A549 (cell line): ENCODE results near the gene BCL3. TPM values are rescaled to one million over a fixed set of nuclear protein-coding genes. Genes with fewer than 3 reads are reported as not detected.

Experiments
- ATAC-seq, 2 experiments: fragments of 200-7000 bp in 1 of 2; fragments of >200 bp in 1 of 2; cut with Nextera tagmentation in 1 of 2; cut with Tn5 transposase in 1 of 2; 3 replicates each; pipeline versions ENCODE4 v1.8.0 to v1.9.1; 2018 to 2020; ENCODE audit warnings: mild to moderate bottlenecking in 1 of 2, moderate library complexity in 1 of 2
- CTCF ChIA-PET: fragments of 300-600 bp; sonication (Branson Sonifier 250); formaldehyde crosslinking; extraction: SDS; loops from one replicate; lab custom pipeline; 2021; ENCODE audit warnings: antibody characterized with exemption, inconsistent platforms; lab: Yijun Ruan, JAX
- POLR2A ChIA-PET: fragments of 350-600 bp; formaldehyde crosslinking; extraction: SDS; loops from one replicate; lab custom pipeline; 2021; ENCODE audit warnings: antibody characterized with exemption, inconsistent platforms; lab: Yijun Ruan, JAX
- DNase-seq, 2 experiments: peaks; one replicate each; pipeline versions ENCODE4 v3.0.0 to v3.0.0-alpha.2; 2011 to 2016; ENCODE audit warnings: low read depth in 1 of 2, low spot score in 1 of 2
- FAIRE-seq: peaks from 2 replicates; lab custom pipeline; 2011; peaks lifted over from hg19 to GRCh38; lab: Jason Lieb, UNC
- H3K27ac ChIP-seq, 2 experiments: fragments of >200 bp; sonication (Bioruptor Twin); formaldehyde crosslinking; 3 replicates each; pipeline ENCODE4 v1.5.1; 2016 to 2017
- H3K4me1 ChIP-seq: fragments of >200 bp; sonication (Bioruptor Twin); formaldehyde crosslinking; 3 replicates; pipeline ENCODE4 v1.6.1; 2016
- H3K4me2 ChIP-seq: fragments of >200 bp; sonication (Bioruptor Twin); formaldehyde crosslinking; 3 replicates; pipeline ENCODE4 v1.6.1; 2016
- H3K4me3 ChIP-seq: fragments of >200 bp; sonication (Bioruptor Twin); formaldehyde crosslinking; 3 replicates; pipeline ENCODE4 v1.5.1; 2016
- H3K9me3 ChIP-seq: fragments of >200 bp; sonication (Bioruptor Twin); formaldehyde crosslinking; 3 replicates; pipeline ENCODE4 v1.6.1; 2016
- CEBPB ChIP-seq, 2 experiments: fragments of >200 bp in 1 of 2; sonication (Bioruptor Twin) in 1 of 2; formaldehyde crosslinking in 1 of 2; IDR thresholded peaks; 2 replicates each; pipeline ENCODE4 v1.6.1; 2012 to 2016
- EHF ChIP-seq: fragments of 250-450 bp; sonication (Bioruptor Pico); IDR thresholded peaks from 2 replicates; pipeline ENCODE4 v1.5.0; 2020; ENCODE audit warnings: mild to moderate bottlenecking
- HOXA7 ChIP-seq: fragments of 250-450 bp; sonication (Bioruptor Pico); IDR thresholded peaks from 2 replicates; pipeline ENCODE4 v1.5.0; 2020; ENCODE audit warnings: mild to moderate bottlenecking, moderate library complexity
- JUNB ChIP-seq: fragments of >200 bp; sonication (Bioruptor Twin); formaldehyde crosslinking; IDR thresholded peaks from 2 replicates; pipeline ENCODE4 v1.6.1; 2016
- KDM1A ChIP-seq: fragments of 200-600 bp; sonication (generic); IDR thresholded peaks from 2 replicates; pipeline ENCODE4 v1.6.1; 2016; ENCODE audit warnings: low read depth, mild to moderate bottlenecking
- SMC3 ChIP-seq: fragments of >200 bp; sonication (Bioruptor Twin); formaldehyde crosslinking; IDR thresholded peaks from 3 replicates; pipeline ENCODE4 v1.6.1; 2018; ENCODE audit warnings: inconsistent platforms
- TFCP2L1 ChIP-seq: fragments of 250-450 bp; sonication (Bioruptor Pico); IDR thresholded peaks from 2 replicates; pipeline ENCODE4 v1.5.0; 2021; ENCODE audit warnings: mild to moderate bottlenecking
- TP53 ChIP-seq: fragments of 250-450 bp; sonication (Bioruptor Pico); IDR thresholded peaks from 2 replicates; pipeline ENCODE4 v1.5.0; 2021; ENCODE audit warnings: mild to moderate bottlenecking, moderate library complexity
- WGBS: methylation state at CpG from one replicate; pipeline ENCODE4 v1.1.6; 2017; ENCODE audit errors: missing lambda C conversion rate; 5-methylcytosine and 5-hydroxymethylcytosine counted together
- polyA plus RNA-seq, 4 experiments: library from polyadenylated mRNA; depleted of rRNA in 3 of 4; stranded (reverse); fragments of >200 nt; fragmentation: RNase III in 1 of 4; extraction: RNeasy Plus Mini Kit Qiagen cat#74134 plus additional on column Dnase treatment in 1 of 4; gene quantifications; 2 replicates in 3 of 4; 3 replicates in 1 of 4; pipeline ENCODE4 v1.2.3, GENCODE V29; 2011 to 2017
- TF ChIP-seq, protein P1 (sequence below): fragments of 200-600 bp; sonication (generic); IDR thresholded peaks from 2 replicates; pipeline ENCODE4 v1.6.1; 2016; ENCODE audit warnings: antibody characterized with exemption, mild to moderate bottlenecking, moderate library complexity
- TF ChIP-seq, protein P2 (sequence below): IDR thresholded peaks from 2 replicates; pipeline ENCODE4 v1.6.1; 2012; ENCODE audit warnings: low read depth, borderline replicate concordance
- TF ChIP-seq, protein P3 (sequence below): IDR thresholded peaks from 2 replicates; pipeline ENCODE4 v1.6.1; 2012

The BCL3 gene
- polyA plus RNA-seq, 2 of the 4 experiments (the other 2 are of a cell fraction), result 22.6 to 72.1 TPM

DNA sequence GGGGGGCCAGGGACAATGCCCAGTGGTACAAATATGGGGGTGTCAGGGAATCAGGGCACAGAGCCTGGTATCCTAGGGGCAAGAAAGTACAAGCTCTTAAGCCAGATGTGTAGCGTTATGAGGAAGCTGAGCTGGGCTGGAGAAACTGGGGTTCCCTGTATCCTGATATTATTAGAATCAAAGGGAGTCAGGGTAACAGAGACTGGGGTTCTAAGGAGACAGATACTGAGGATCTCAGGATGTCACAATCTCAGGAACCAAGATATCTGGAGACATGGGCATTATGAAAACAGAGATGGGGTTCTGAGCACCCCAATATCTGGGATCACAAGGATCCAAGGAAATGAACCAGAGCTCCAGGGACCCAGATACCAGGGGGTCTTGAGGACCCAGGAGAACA, 784 bp downstream of the BCL3 start:
- H3K27ac ChIP-seq, result peak overlapping the region; percentile 92 to 99
- ChIA-PET POLR2A (interaction anchor here (1.1 to 1.5 kb wide), 5 partner anchors 9 to 289 kb away, joined by 3 to 11 read pairs (median 4); partner anchors contain the start of gene CLASRP), CTCF (interaction anchor here (0.9 to 48.5 kb wide), 8 partner anchors 10 to 154 kb away, joined by 3 to 1899 read pairs (median 6); no protein-coding TSS in a partner anchor)
- H3K4me1 ChIP-seq, result peaks cover 73% of the 10 kb centered on the region
- no peaks in the 10 kb centered on the region for H3K9me3 ChIP-seq
- 28% methylated on average over 1 of the region's 1 CpG for WGBS
- FAIRE-seq, result no peak
- ATAC-seq, result no peak
- no peak for DNase-seq
- peak overlapping the region; percentile 95 for H3K4me3 ChIP-seq
- TF ChIP-seq, protein P1, sequence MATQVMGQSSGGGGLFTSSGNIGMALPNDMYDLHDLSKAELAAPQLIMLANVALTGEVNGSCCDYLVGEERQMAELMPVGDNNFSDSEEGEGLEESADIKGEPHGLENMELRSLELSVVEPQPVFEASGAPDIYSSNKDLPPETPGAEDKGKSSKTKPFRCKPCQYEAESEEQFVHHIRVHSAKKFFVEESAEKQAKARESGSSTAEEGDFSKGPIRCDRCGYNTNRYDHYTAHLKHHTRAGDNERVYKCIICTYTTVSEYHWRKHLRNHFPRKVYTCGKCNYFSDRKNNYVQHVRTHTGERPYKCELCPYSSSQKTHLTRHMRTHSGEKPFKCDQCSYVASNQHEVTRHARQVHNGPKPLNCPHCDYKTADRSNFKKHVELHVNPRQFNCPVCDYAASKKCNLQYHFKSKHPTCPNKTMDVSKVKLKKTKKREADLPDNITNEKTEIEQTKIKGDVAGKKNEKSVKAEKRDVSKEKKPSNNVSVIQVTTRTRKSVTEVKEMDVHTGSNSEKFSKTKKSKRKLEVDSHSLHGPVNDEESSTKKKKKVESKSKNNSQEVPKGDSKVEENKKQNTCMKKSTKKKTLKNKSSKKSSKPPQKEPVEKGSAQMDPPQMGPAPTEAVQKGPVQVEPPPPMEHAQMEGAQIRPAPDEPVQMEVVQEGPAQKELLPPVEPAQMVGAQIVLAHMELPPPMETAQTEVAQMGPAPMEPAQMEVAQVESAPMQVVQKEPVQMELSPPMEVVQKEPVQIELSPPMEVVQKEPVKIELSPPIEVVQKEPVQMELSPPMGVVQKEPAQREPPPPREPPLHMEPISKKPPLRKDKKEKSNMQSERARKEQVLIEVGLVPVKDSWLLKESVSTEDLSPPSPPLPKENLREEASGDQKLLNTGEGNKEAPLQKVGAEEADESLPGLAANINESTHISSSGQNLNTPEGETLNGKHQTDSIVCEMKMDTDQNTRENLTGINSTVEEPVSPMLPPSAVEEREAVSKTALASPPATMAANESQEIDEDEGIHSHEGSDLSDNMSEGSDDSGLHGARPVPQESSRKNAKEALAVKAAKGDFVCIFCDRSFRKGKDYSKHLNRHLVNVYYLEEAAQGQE, result no peak
- TF ChIP-seq CEBPB (IDR thresholded peaks at IDR 0.05) (0 out of 4 replicates have a peak, but pooled peaks of 1 of the 2 experiments have one; percentile 6), HOXA7 (CRISPR knock-in tag) (peak; percentile 74; the same call in 1 of the 2 replicates)
- TF ChIP-seq, protein P2, sequence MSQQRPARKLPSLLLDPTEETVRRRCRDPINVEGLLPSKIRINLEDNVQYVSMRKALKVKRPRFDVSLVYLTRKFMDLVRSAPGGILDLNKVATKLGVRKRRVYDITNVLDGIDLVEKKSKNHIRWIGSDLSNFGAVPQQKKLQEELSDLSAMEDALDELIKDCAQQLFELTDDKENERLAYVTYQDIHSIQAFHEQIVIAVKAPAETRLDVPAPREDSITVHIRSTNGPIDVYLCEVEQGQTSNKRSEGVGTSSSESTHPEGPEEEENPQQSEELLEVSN, result no peak
- peak overlapping the region; percentile 92 for H3K4me2 ChIP-seq

DNA sequence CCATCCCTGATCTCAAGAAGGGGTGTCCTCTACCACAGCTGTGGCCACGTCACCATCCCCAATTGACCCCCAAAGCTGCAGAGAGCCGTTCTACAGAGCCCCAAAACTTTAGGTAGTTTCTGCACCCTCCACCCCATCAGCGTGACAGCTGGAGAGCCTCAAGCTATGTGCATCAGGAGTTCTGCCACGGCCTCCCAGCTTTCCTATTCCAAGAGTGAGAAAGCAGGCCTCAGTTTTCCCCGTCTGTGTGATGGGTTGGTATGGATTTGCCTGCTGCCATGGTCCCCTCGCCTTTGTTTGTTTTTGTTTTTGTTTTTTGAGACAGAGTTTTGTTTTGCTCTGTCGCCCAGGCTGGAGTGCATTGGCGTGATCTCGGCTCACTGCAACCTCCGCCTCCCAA, 1.5 kb downstream of the BCL3 start:
- peak overlapping the region; percentile 92 for H3K4me2 ChIP-seq
- no peak for FAIRE-seq
- H3K27ac ChIP-seq, result peak overlapping the region; percentile 92 to 99
- peak overlapping the region; percentile 95 for H3K4me3 ChIP-seq
- peaks cover 73% of the 10 kb centered on the region for H3K4me1 ChIP-seq
- CTCF ChIA-PET, result interaction anchor here (0.9 to 48.5 kb wide), 7 partner anchors 9 to 154 kb away, joined by 3 to 1899 read pairs (median 9); no protein-coding TSS in a partner anchor
- TF ChIP-seq, protein P3, sequence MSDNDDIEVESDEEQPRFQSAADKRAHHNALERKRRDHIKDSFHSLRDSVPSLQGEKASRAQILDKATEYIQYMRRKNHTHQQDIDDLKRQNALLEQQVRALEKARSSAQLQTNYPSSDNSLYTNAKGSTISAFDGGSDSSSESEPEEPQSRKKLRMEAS, result peak; percentile 20; the same call in 1 of the 2 replicates
- TF ChIP-seq KDM1A (peak; percentile 67; the same call in 1 of the 2 replicates), TP53 (CRISPR knock-in tag) (0 out of 2 replicates have a peak, but pooled peaks have one; percentile 16), JUNB (0 out of 2 replicates have a peak, but pooled peaks have one; percentile 3), TFCP2L1 (no peak)
- TF ChIP-seq, protein P1, result no peak
- TF ChIP-seq, all 56 proteins: peak for 4
- POLR2A ChIA-PET, result interaction anchor here (1.1 to 1.5 kb wide), 4 partner anchors 9 to 289 kb away, joined by 3 to 6 read pairs (median 4); partner anchors contain the start of gene CLASRP
- ATAC-seq (no peak), DNase-seq (peak in 1 of 2 experiments; percentile 45)
- H3K9me3 ChIP-seq, result no peaks in the 10 kb centered on the region
- WGBS, result 63% methylated on average over 10 of the region's 10 CpGs

DNA sequence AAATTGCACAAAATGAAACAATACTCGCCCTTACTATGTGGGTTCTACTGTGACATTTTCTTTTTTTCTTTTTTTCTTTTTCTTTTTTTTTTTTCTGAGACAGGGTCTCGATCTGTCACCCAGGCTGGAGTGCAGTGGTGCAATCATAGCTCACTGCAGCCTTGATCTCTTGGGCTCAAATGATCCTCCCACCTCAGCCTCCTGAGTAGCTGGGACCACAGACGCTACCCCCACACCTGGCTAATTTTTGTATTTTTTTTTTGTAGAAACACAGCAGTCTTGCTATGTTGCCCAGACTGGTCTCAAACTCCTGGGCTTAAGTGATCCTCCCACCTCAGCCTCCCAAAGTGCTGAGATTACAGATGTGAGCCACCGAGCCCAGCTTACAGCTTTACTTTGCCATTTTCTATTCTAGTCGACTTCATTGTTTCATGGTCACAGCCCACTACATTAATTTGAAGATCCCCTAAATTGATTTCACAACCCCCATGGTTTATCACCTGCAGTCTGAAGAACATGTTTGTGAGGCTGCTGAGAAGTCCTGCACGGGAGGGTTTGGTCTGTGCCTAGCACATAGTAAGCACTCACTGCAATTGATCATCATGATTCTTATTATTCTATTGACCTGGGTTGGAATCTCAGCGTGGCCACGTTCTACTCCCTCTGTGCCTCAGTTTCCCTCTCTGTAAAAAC, 3.8 kb downstream of the BCL3 start:
- TF ChIP-seq TP53 (CRISPR knock-in tag) (no peak), EHF (0 out of 2 replicates have a peak, but pooled peaks have one; percentile 15), SMC3 (no peak)
- DNase-seq (peak in 1 of 2 experiments; percentile 12), ATAC-seq (no peak), FAIRE-seq (no peak)
- Histone ChIP-seq H3K4me1 (peaks cover 76% of the 10 kb centered on the region), H3K9me3 (no peaks in the 10 kb centered on the region), H3K4me3 (peak overlapping the region; percentile 95), H3K4me2 (peak overlapping the region; percentile 92), H3K27ac (peak overlapping the region; percentile 92 to 99)
- POLR2A ChIA-PET, result interaction anchor here (0.9 to 2.6 kb wide), 4 partner anchors 11 to 28 kb away, joined by 3 to 33 read pairs (median 10); no protein-coding TSS in a partner anchor
- WGBS, result 53% methylated on average over 8 of the region's 8 CpGs
- CTCF ChIA-PET, result interaction anchor here (0.6 to 48.5 kb wide), 5 partner anchors 16 to 98 kb away, joined by 3 to 1899 read pairs (median 6); no protein-coding TSS in a partner anchor
